Limb (tissue), 2 donors: Measurements from ENCODE around the gene LUC7L.

Experiments
- DNase-seq, 2 donors: peaks; one replicate each; pipeline ENCODE4 v3.0.0-alpha.2; 2016; ENCODE audit errors: extremely low spot score in 2 of 2

Gene LUC7L

GRCh38 chr16:143456-143855 lies 85.8 kb downstream of the LUC7L start:
- no peak for DNase-seq

DNA sequence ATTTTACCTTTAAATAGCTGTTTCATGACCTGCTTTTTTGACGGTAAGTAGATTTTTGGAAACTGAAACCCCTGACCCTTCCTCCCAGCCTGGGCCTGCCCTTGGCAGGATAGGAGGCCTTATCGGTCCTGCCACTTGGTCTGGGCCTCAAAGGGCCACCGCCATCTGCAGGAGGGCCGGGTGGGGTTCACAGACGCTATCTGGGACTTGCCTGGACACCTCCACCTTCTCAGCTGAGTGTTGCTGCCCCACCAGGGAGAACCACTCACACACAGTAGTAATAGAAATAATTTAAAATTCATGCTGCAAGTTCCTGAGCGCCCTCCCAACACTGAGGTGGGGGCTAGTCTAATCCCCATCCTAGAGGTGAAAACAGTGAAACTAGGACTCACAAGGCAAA lies 86.2 kb downstream of the LUC7L start:
- DNase-seq = no peak

DNA sequence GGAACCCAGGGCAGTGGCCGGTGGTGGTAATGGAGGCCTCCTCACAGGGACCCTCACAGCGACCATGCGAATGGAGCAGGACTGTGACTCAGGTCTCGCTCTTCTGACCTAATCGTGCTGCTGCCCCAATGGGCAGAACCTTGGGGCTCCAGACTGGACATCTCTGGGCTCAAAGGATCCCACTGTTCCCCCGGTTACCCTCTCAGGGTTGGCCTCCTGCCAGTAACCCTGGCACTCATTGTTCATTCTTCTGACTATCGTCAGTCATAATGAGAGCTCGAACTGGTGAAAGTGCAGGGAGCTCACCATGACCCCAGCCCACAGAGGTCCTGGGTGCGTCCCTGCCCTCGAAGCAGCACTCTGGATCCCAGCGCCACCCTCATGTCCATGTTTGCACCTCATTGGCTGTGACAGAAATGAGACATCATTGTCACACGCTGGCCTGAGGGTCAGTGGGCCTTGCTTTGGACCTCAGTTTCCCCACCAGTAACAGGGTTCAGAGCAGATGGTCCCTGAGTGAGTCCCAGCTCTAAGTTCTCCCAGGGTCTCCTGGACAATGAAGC lies 86.8 kb downstream of the LUC7L start:
- no peak for DNase-seq

GRCh38 chr16:140175-140857 lies 88.9 kb downstream of the LUC7L start:
- DNase-seq = no peak
